HG02943 (cell line): Measurements from ENCODE around the gene NRIP1.
A peak's percentile ranks its signal among the peaks of the same experiment; 100 is the strongest.

ENCODE experiments used
- ATAC-seq: cut with Tn5 transposase; IDR thresholded peaks from one replicate; pipeline ENCODE4 v1.9.1; 2021; ENCODE audit warnings: mild to moderate bottlenecking, low read depth, moderate library complexity; ENCODE audit not compliant: unreplicated experiment

The NRIP1 gene, protein sequence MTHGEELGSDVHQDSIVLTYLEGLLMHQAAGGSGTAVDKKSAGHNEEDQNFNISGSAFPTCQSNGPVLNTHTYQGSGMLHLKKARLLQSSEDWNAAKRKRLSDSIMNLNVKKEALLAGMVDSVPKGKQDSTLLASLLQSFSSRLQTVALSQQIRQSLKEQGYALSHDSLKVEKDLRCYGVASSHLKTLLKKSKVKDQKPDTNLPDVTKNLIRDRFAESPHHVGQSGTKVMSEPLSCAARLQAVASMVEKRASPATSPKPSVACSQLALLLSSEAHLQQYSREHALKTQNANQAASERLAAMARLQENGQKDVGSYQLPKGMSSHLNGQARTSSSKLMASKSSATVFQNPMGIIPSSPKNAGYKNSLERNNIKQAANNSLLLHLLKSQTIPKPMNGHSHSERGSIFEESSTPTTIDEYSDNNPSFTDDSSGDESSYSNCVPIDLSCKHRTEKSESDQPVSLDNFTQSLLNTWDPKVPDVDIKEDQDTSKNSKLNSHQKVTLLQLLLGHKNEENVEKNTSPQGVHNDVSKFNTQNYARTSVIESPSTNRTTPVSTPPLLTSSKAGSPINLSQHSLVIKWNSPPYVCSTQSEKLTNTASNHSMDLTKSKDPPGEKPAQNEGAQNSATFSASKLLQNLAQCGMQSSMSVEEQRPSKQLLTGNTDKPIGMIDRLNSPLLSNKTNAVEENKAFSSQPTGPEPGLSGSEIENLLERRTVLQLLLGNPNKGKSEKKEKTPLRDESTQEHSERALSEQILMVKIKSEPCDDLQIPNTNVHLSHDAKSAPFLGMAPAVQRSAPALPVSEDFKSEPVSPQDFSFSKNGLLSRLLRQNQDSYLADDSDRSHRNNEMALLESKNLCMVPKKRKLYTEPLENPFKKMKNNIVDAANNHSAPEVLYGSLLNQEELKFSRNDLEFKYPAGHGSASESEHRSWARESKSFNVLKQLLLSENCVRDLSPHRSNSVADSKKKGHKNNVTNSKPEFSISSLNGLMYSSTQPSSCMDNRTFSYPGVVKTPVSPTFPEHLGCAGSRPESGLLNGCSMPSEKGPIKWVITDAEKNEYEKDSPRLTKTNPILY (N-terminal part only)

DNA sequence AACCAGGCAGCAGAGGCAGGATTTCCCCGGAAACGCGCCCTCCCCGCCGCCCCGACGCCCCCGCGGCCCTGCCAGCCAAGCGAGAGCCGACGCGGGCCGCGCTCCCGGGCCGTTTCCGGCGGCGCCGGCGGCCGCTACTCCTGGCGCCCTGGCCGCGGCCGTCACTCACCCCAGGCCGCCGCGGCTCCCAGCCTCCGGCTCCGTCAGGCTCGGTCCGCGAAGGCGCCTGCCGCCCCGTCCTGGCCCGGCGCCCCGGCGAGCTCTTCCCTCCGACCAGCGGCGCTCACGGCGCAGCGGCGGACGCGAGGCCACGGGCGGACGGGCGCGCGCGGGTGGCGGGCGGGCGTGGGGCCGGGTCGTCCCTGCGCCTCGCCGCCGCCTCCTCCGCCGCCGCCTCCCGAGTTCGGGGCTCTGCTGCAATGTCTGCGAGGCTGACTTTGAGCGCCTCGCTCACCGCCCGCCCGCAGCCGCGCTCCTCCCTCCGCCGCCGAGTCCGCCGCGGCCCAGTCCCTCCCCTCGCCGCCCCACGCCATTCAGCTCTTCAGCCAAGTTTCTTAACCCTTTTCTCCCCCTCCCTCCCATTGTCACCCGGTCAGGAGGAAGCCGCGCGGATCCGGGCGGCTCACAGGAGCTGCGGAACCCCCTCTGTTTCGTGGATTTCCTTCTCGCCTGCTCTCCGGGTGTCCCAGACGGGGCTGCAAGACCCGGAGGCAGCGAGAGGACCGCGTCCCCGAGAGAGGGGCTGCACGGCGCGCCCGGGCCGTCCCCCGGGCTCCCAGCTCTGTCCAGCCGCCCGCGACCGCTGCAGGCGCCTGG is at the start of gene NRIP1:
TSS of gene NRIP1 (minus strand) at position 425 of the 816 bp plus-strand sequence. CDS start 96,808 bp downstream, outside the sequence.
- peak; percentile 74 for ATAC-seq

- ATAC-seq = no peak
These were observed 48.1 kb upstream of the NRIP1 start for GRCh38 chr21:15112858-15113257.

DNA sequence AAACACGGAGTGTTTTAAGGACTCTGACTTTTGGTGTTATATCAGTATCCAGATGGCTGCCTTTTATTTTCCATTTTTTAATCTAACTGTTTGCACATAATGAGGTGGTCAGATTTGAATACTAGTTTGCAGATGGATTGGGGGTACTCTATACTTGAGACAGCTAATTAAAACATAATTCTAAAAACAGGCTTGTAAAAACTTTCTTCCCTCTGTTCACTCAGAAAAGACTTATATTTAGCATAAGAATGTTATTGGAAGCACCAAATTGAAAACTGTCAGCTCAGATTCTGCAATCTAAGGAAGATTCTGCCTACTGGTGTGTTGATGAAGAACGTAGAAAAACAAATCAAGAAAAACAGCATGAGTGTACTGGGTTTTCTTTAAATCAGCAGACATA is 44.0 kb upstream of the NRIP1 start:
- ATAC-seq = no peak

GRCh38 chr21:15104470-15104869 is 39.7 kb upstream of the NRIP1 start:
- no peak for ATAC-seq

GRCh38 chr21:15098908-15099307 is 34.1 kb upstream of the NRIP1 start:
- ATAC-seq = no peak

DNA sequence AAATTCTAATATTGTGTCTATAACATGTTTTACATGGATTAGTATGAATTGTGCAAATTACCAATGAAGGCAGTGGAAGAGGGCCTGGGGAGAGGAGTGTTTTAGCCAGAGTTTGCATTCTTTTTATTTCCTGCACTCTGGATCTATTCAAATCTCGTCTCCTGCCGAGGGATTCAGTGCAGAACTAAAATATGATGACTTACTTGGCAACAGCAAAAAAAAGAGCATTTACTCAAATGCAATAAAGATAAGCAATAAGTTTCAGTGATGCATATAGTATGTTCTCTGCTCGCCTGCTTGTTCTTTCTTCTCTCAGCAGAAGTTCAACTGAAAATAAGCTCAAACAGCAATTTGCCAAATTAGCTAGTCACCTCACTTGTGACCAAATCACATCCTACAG is 33.4 kb upstream of the NRIP1 start:
- no peak for ATAC-seq

GRCh38 chr21:15097580-15097979 is 32.8 kb upstream of the NRIP1 start:
- ATAC-seq = no peak

GRCh38 chr21:15096146-15096545 is 31.3 kb upstream of the NRIP1 start:
- no peak for ATAC-seq

GRCh38 chr21:15095326-15095725 is 30.5 kb upstream of the NRIP1 start:
- no peak for ATAC-seq

GRCh38 chr21:15094706-15095105 is 29.9 kb upstream of the NRIP1 start:
- no peak for ATAC-seq

DNA sequence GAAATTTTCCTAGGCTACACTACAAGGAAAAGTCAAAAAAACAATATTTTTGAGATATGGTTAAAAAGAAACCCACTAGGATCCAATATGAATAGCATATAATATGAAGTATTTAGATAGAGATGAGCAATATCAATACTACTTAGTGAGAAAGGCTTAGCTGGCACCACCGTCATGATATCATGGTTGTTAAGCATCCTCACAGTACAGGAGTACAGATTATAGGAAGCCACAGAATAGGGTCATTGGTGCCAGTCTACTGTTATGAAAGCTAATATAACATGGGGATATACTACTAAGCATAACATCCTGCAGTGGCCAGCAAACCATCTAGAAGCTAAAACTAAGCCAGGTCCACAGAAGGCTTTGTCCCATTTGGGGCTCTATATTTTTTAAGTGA is 28.4 kb upstream of the NRIP1 start:
- no peak for ATAC-seq

DNA sequence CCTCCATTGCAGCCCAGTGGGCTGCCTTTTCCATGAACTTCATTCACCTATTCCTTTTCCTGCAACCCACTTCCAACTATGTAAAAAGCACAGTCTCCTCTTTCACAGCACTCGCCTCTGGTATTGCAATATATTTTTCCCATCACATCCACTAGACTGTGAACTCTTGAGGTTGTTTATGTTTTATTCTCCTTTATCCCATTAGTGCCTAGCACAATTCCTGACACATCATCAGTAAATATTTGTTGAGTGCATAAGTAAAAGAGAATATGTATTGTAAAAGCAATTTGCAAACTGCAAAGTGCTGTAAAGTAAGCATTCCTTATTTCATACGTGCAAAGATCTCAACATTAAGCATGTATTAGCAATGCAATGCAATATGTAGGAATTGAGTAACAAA is 27.9 kb upstream of the NRIP1 start:
- ATAC-seq = no peak

GRCh38 chr21:15090390-15090789 is 25.6 kb upstream of the NRIP1 start:
- ATAC-seq = no peak

GRCh38 chr21:15088488-15088887 is 23.7 kb upstream of the NRIP1 start:
- no peak for ATAC-seq

GRCh38 chr21:15084668-15085067 is 19.9 kb upstream of the NRIP1 start:
- no peak for ATAC-seq

- ATAC-seq = no peak
These were observed 15.7 kb upstream of the NRIP1 start for GRCh38 chr21:15080526-15080925.

DNA sequence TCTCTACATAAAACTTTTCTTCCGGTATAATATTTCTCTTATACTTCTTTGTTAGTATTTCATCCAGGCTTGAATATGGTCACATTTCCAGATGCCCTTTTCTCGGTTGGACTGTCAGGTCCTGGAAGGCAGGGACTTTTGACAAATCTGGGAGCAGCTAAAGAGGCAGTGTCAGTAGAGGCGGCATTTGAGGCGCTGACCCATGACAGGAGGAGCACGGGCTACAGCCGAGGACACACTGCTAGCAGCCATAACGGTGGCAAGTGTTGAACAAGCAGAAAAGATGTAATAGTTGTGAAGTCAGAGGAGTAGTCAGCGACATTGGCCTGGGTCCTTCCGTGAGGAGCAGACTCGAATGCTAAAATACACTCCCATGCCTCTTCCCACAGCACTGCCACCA is 14.5 kb upstream of the NRIP1 start:
- ATAC-seq = no peak

- no peak for ATAC-seq
These were observed 13.4 kb upstream of the NRIP1 start for GRCh38 chr21:15078180-15078579.

- no peak for ATAC-seq
These were observed 12.8 kb upstream of the NRIP1 start for GRCh38 chr21:15077529-15078145.

DNA sequence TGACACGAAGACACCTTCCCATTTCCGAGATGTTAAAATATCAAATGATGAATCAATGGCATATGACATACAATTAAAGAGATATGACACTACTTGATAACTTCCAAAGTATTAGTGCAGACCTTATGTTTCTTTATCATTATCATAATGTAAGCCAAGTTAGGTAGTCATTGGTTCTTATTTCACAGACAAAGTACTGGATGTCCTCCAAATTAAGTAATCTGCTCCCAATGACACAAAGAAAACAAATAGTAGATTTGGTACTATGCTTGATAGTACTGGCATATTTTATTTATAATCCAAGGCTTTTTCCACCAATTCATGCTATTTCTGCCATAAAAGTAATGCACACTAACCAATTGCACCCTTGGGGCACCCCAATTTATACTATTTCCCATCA is 11.9 kb upstream of the NRIP1 start:
- ATAC-seq = no peak
